HEK293 (cell line): ENCODE data around the gene USP6.
"Not testable (repeated sequence)": the region's sequence is repeated elsewhere in the genome, so short reads cannot be mapped to it uniquely, and the experiment has no call there.

Source experiments
- CTCF ChIA-PET: fragments of 350-600 bp; formaldehyde crosslinking; extraction: SDS; loops from one replicate; lab custom pipeline; 2021; ENCODE audit warnings: antibody characterized with exemption; lab: Yijun Ruan, JAX
- POLR2A ChIA-PET: fragments of 300-600 bp; formaldehyde crosslinking; extraction: SDS; loops from one replicate; lab custom pipeline; 2020; ENCODE audit warnings: antibody characterized with exemption, inconsistent platforms; lab: Yijun Ruan, JAX
- H3K27ac ChIP-seq: fragments of 200-500 bp; sonication (Bioruptor generic); 2 replicates; pipeline ENCODE4 v1.5.1; 2014; ENCODE audit warnings: low read depth, low read length, control low read depth, inconsistent platforms; ENCODE audit errors: extremely low read depth
- H3K36me3 ChIP-seq, 2 experiments: fragments of 200-500 bp in 1 of 2; sonication (Bioruptor generic) in 1 of 2; 1 replicate in 1 of 2; 2 replicates in 1 of 2; pipeline ENCODE4 v1.5.1; 2014 to 2017; ENCODE audit warnings: inconsistent platforms in 2 of 2, low read length in 2 of 2; ENCODE audit not compliant: control insufficient read depth in 2 of 2, insufficient read depth in 1 of 2
- H3K4me1 ChIP-seq: fragments of 200-500 bp; sonication (Bioruptor generic); 2 replicates; pipeline ENCODE4 v1.5.1; 2014; ENCODE audit warnings: mild to moderate bottlenecking, low read length, inconsistent platforms; ENCODE audit not compliant: control insufficient read depth, insufficient read depth
- H3K4me3 ChIP-seq: 2 replicates; pipeline ENCODE4 v1.5.1; 2011; ENCODE audit warnings: low read depth, mild to moderate bottlenecking, control low read depth, low read length, moderate library complexity
- H3K9me3 ChIP-seq: fragments of 200-500 bp; sonication (Bioruptor generic); 2 replicates; pipeline ENCODE4 v1.5.1; 2014; ENCODE audit warnings: low read depth, low read length, inconsistent platforms; ENCODE audit not compliant: control insufficient read depth, insufficient read depth
- HOXC10 ChIP-seq: sonication (generic); formaldehyde crosslinking; IDR thresholded peaks from 2 replicates; pipeline ENCODE4 v1.8.1; 2023; ENCODE audit warnings: mild to moderate bottlenecking, missing genetic modification reagents
- HOXD13 ChIP-seq: sonication (generic); formaldehyde crosslinking; IDR thresholded peaks from 2 replicates; pipeline ENCODE4 v1.8.0; 2022; ENCODE audit warnings: missing genetic modification reagents, borderline replicate concordance
- OSR2 ChIP-seq: fragments of 450-650 bp; formaldehyde crosslinking; IDR thresholded peaks from 2 replicates; pipeline ENCODE4 v1.5.1; 2016; ENCODE audit warnings: missing biosample characterization, missing genetic modification characterization
- PRDM10 ChIP-seq: fragments of 450-650 bp; formaldehyde crosslinking; IDR thresholded peaks from 2 replicates; pipeline ENCODE4 v1.5.1; 2016; ENCODE audit warnings: missing biosample characterization, missing genetic modification characterization
- RBAK ChIP-seq: fragments of 450-650 bp; formaldehyde crosslinking; IDR thresholded peaks from 2 replicates; pipeline ENCODE4 v1.5.1; 2016; ENCODE audit warnings: missing biosample characterization, missing genetic modification characterization
- SETDB1 ChIP-seq: IDR thresholded peaks from one replicate; pipeline ENCODE4 v1.6.1; 2017; ENCODE audit warnings: mild to moderate bottlenecking, low read length, moderate library complexity, mixed read lengths; ENCODE audit not compliant: insufficient read length
- SP7 ChIP-seq: fragments of 450-650 bp; formaldehyde crosslinking; IDR thresholded peaks from 2 replicates; pipeline ENCODE4 v1.5.1; 2016; ENCODE audit warnings: missing biosample characterization, missing genetic modification characterization
- ZBTB21 ChIP-seq: fragments of 450-650 bp; formaldehyde crosslinking; IDR thresholded peaks from 2 replicates; pipeline ENCODE4 v1.5.1; 2017; ENCODE audit warnings: missing biosample characterization, missing genetic modification characterization
- ZEB2 ChIP-seq: fragments of 450-650 bp; formaldehyde crosslinking; IDR thresholded peaks from 2 replicates; pipeline ENCODE4 v1.5.1; 2016; ENCODE audit warnings: missing biosample characterization, missing genetic modification characterization
- ZFP37 ChIP-seq: fragments of 450-650 bp; formaldehyde crosslinking; IDR thresholded peaks from 2 replicates; pipeline ENCODE4 v1.5.1; 2016; ENCODE audit warnings: missing biosample characterization, missing genetic modification characterization
- ZNF19 ChIP-seq: fragments of 450-650 bp; formaldehyde crosslinking; IDR thresholded peaks from 2 replicates; pipeline ENCODE4; 2016; ENCODE audit warnings: missing biosample characterization, missing genetic modification characterization, low read depth
- ZNF416 ChIP-seq: fragments of 450-650 bp; formaldehyde crosslinking; IDR thresholded peaks from 2 replicates; pipeline ENCODE4 v1.5.1; 2016; ENCODE audit warnings: missing biosample characterization, missing genetic modification characterization
- ZNF660 ChIP-seq: fragments of 450-650 bp; IDR thresholded peaks from 2 replicates; pipeline ENCODE4 v1.5.1; 2018; ENCODE audit warnings: missing biosample characterization, mild to moderate bottlenecking, missing genetic modification characterization
- ZNF670 ChIP-seq: fragments of 450-650 bp; formaldehyde crosslinking; IDR thresholded peaks from 2 replicates; pipeline ENCODE4 v1.5.1; 2016; ENCODE audit warnings: missing biosample characterization, missing genetic modification characterization, low read depth
- ZNF76 ChIP-seq: fragments of 450-650 bp; formaldehyde crosslinking; IDR thresholded peaks from 2 replicates; pipeline ENCODE4; 2016; ENCODE audit warnings: low read depth, missing biosample characterization, missing genetic modification characterization, borderline replicate concordance
- TF ChIP-seq, protein P1 (sequence below): fragments of 450-650 bp; IDR thresholded peaks from 2 replicates; pipeline ENCODE4 v1.5.1; 2018; ENCODE audit warnings: missing biosample characterization, missing genetic modification characterization
- TF ChIP-seq, protein P2 (sequence below): fragments of 450-650 bp; formaldehyde crosslinking; IDR thresholded peaks from 2 replicates; pipeline ENCODE4 v1.5.1; 2016; ENCODE audit warnings: missing biosample characterization, missing genetic modification characterization

The USP6 gene

GRCh38 chr17:5133311-5133710, 17.5 kb downstream of the USP6 start:
- H3K9me3 ChIP-seq = no peaks in the 10 kb centered on the region

GRCh38 chr17:5133961-5134360, 18.1 kb downstream of the USP6 start:
- POLR2A ChIA-PET, H3K27ac ChIP-seq, H3K4me1 ChIP-seq, H3K9me3 ChIP-seq, H3K36me3 ChIP-seq, CTCF ChIA-PET, H3K4me3 ChIP-seq: not testable (repeated sequence)

More at GRCh38 chr17:5133311-5133710, 17.5 kb downstream of the USP6 start:
- CTCF ChIA-PET = no interaction called here
- Histone ChIP-seq H3K4me1 (no peaks in the 10 kb centered on the region), H3K27ac (no peak overlapping the region), H3K4me3 (no peak overlapping the region), H3K36me3 (no peaks in the 10 kb centered on the region)
- TF ChIP-seq ZNF416 (tag by site-specific recombination) = no peak
- TF ChIP-seq SETDB1 = no peak
- no peak for TF ChIP-seq ZNF660 (tag by site-specific recombination)
- no peak for TF ChIP-seq ZEB2 (tag by site-specific recombination)
- no peak for TF ChIP-seq PRDM10
- TF ChIP-seq RBAK (tag by site-specific recombination) = no peak
- no peak for TF ChIP-seq HOXC10 (CRISPR knock-in tag)
- no peak for TF ChIP-seq ZNF76 (tag by site-specific recombination)
- no peak for TF ChIP-seq ZBTB21 (tag by site-specific recombination)
- POLR2A ChIA-PET = interaction anchor here (0.6 kb wide), 1 partner anchor 16 kb away, joined by 3 read pairs; no protein-coding TSS in a partner anchor

DNA sequence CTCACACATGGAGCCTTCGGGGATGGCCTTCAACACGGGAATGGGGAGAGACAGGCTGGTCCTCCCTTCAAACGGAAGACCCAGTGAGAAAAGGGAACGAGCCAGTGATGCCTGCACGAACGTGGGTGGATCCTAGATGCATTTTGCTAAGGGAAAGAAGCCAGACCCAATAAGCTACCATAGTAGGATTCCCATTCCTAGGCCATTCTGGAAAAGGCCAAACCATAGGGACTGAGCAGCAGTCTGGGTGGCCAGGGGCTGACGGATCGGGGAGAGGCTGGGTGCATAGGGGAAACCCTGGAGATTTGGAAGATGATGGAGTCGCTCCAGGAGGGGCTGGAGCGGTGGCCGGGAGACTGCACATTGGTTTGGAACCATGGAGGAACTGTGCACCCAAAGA, 18.7 kb downstream of the USP6 start:
- POLR2A ChIA-PET, H3K36me3 ChIP-seq, H3K27ac ChIP-seq, H3K9me3 ChIP-seq, H3K4me1 ChIP-seq, H3K4me3 ChIP-seq: not testable (repeated sequence)
- CTCF ChIA-PET = interaction anchor here (0.6 to 0.7 kb wide), 2 partner anchors 71 to 169 kb away, joined by 3 to 6 read pairs; no protein-coding TSS in a partner anchor

DNA sequence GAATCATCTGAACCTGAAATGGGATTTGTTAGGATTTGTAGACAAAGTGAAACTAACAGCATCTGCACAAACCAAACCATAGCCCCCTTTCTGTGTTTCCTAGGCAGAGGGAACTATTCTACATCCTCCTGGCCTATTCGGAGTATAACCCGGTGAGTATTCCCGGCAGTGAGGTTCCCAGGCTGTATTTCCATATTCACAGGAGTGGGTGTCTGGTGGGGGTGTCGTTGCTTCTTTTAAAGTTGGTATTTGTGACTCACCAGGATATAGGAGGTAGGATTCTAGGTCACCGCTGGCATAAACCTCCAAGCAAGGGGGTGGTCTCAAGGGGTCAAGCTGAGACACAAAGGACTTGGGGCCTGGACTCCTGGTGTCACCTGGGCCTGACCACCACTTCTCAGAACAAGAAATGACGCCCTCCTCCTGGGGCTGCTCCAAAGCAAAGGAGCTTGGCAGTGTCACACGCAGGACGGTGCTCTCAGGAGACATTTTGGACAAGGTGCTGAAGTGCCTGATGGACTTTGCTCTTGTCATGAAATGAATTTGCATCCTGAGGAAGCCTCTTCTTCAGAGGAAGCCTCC, 19.4 kb downstream of the USP6 start:
- H3K4me3 ChIP-seq, H3K36me3 ChIP-seq, POLR2A ChIA-PET, H3K9me3 ChIP-seq, H3K27ac ChIP-seq, H3K4me1 ChIP-seq: not testable (repeated sequence)
- CTCF ChIA-PET = interaction anchor here (0.6 to 0.7 kb wide), 3 partner anchors 72 to 170 kb away, joined by 3 to 6 read pairs (median 4); no protein-coding TSS in a partner anchor

DNA sequence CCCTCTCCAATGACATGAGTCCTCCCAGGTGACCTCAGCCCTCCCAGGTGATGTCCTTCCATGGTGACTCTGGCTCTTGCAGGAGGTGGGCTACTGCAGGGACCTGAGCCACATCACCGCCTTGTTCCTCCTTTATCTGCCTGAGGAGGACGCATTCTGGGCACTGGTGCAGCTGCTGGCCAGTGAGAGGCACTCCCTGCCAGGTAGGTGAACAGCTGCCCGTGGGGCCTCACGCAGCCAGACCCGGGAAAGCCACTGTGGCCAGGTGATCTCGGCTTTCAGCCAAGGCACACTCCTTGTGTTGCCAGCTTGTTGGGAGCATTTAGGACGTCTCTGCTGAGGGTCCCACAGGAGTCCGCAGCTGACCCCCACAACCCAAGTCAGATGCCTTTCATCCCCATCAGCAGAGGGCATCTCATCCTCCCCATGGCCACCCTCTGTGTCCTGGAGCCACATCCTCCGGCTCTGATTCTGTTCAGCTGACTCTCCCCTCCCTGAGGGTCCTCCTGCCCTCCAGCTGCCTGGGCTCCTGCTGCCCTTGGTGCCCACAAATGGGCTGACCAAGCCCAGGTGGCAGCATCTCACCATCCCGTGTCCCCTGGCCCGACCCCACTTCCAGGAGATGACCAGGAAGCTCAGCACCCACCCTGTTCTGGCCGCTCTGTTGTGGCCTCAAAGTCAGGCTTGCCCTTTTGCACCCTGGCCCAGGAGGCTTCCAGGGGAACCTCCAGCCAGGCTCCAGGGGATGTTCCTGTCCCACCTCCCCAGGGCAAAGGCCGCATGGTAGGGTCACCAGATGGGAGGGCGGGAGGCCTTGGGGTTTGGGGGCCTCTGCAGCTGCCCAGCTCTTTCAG, 20.1 kb downstream of the USP6 start:
- ChIA-PET POLR2A (no interaction called here), CTCF (interaction anchor here (0.6 kb wide), 1 partner anchor 412 kb away, joined by 4 read pairs; no protein-coding TSS in a partner anchor)
- no peaks in the 10 kb centered on the region for H3K36me3 ChIP-seq
- H3K27ac ChIP-seq = no peak overlapping the region
- no peaks in the 10 kb centered on the region for H3K4me1 ChIP-seq
- no peak overlapping the region for H3K4me3 ChIP-seq
- no peaks in the 10 kb centered on the region for H3K9me3 ChIP-seq
- TF ChIP-seq ZFP37 (tag by site-specific recombination) (no peak), HOXD13 (CRISPR knock-in tag) (no peak), ZNF19 (tag by site-specific recombination) (no peak), OSR2 (tag by site-specific recombination) (no peak), SP7 (tag by site-specific recombination) (no peak), ZNF670 (no peak)
- TF ChIP-seq, protein P1, sequence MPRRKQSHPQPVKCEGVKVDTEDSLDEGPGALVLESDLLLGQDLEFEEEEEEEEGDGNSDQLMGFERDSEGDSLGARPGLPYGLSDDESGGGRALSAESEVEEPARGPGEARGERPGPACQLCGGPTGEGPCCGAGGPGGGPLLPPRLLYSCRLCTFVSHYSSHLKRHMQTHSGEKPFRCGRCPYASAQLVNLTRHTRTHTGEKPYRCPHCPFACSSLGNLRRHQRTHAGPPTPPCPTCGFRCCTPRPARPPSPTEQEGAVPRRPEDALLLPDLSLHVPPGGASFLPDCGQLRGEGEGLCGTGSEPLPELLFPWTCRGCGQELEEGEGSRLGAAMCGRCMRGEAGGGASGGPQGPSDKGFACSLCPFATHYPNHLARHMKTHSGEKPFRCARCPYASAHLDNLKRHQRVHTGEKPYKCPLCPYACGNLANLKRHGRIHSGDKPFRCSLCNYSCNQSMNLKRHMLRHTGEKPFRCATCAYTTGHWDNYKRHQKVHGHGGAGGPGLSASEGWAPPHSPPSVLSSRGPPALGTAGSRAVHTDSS (tag by site-specific recombination) = no peak
- TF ChIP-seq, protein P2, sequence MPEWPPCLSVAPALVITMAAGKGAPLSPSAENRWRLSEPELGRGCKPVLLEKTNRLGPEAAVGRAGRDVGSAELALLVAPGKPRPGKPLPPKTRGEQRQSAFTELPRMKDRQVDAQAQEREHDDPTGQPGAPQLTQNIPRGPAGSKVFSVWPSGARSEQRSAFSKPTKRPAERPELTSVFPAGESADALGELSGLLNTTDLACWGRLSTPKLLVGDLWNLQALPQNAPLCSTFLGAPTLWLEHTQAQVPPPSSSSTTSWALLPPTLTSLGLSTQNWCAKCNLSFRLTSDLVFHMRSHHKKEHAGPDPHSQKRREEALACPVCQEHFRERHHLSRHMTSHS (tag by site-specific recombination) = no peak
